ENCODE measurements around the gene HTT.

DNA sequence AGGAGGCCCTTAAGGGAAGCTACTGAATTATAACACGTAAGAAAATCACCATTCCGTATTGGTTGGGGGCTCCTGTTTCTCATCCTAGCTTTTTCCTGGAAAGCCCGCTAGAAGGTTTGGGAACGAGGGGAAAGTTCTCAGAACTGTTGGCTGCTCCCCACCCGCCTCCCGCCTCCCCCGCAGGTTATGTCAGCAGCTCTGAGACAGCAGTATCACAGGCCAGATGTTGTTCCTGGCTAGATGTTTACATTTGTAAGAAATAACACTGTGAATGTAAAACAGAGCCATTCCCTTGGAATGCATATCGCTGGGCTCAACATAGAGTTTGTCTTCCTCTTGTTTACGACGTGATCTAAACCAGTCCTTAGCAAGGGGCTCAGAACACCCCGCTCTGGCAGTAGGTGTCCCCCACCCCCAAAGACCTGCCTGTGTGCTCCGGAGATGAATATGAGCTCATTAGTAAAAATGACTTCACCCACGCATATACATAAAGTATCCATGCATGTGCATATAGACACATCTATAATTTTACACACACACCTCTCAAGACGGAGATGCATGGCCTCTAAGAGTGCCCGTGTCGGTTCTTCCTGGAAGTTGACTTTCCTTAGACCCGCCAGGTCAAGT lies 167.5 kb downstream of the HTT start:
- TF ChIP-seq, protein P1, sequence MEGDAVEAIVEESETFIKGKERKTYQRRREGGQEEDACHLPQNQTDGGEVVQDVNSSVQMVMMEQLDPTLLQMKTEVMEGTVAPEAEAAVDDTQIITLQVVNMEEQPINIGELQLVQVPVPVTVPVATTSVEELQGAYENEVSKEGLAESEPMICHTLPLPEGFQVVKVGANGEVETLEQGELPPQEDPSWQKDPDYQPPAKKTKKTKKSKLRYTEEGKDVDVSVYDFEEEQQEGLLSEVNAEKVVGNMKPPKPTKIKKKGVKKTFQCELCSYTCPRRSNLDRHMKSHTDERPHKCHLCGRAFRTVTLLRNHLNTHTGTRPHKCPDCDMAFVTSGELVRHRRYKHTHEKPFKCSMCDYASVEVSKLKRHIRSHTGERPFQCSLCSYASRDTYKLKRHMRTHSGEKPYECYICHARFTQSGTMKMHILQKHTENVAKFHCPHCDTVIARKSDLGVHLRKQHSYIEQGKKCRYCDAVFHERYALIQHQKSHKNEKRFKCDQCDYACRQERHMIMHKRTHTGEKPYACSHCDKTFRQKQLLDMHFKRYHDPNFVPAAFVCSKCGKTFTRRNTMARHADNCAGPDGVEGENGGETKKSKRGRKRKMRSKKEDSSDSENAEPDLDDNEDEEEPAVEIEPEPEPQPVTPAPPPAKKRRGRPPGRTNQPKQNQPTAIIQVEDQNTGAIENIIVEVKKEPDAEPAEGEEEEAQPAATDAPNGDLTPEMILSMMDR (IDR thresholded peaks at IDR 0.05): no peak
- no peak for TF ChIP-seq POLR2A (IDR thresholded peaks at IDR 0.05)
- TF ChIP-seq EP300 (IDR thresholded peaks at IDR 0.05): no peak
- no peak for TF ChIP-seq POLR2AphosphoS5 (IDR thresholded peaks at IDR 0.05)

Measured in suprapubic skin (tissue), 4 donors.